D721Med (cell line): ENCODE results near the gene CCDC82.
"Not testable (repeated sequence)": the region's sequence is repeated elsewhere in the genome, so short reads cannot be mapped to it uniquely, and the experiment has no call there.

Experiments
- DNase-seq: peaks from one replicate; pipeline ENCODE4 v3.0.0; 2011; ENCODE audit warnings: low spot score; ENCODE audit not compliant: insufficient read length
- FAIRE-seq: peaks from 2 replicates; lab custom pipeline; 2011; peaks lifted over from hg19 to GRCh38; lab: Jason Lieb, UNC
- TF ChIP-seq, protein P1 (sequence below): IDR thresholded peaks from 2 replicates; pipeline ENCODE4 v1.5.1; 2012; ENCODE audit warnings: mild to moderate bottlenecking, control low read depth; ENCODE audit not compliant: insufficient read depth; ENCODE audit errors: missing control alignments

Gene CCDC82

DNA sequence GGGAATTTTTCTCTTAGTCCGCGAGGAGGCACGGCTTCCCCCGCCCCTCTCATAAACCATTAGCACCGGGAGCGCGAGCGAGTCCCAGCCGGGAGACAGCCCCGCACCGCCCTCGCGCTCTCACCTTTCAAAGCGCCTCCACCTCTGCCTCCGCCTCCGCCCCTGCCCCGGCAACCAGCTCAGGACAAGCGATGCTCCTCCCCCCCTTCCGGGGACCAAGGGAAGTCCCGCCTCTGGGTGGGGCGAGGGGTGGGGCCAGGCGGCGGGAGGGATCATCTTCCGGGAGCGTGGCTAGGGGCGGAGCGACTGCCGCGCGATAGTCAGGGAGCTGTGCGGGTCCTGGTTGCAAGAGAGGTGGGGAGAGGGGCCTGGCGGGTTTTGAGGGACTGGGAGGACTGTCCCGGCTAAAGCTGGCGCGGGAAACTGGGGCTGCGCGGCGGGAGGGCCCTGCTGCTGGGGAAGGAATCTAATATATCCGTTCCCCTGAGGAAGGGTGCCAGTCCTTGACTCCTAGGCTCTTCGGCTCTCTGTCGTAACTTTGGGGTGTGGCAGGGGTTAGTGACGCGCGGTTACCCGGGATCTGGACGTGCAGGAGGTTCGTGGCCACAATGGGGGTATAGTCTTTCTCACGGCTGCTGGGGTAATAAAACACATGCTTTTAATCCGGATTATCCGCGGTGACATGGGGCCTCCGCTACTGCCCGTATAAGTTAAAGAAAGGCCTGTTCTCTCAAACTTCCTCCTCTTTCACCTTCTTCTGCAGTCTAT lies at the start of gene CCDC82, which contains the start of gene JRKL:
Gene CCDC82 (minus strand): TSS at position 193 of the 768 bp plus-strand sequence. CDS start 5,165 bp downstream, outside the sequence.
Gene JRKL (plus strand): TSS at position 294 of the 768 bp plus-strand sequence. CDS start 637 bp downstream, outside the sequence.
- DNase-seq (peak; percentile 66), FAIRE-seq (no peak)
- TF ChIP-seq, protein P1, sequence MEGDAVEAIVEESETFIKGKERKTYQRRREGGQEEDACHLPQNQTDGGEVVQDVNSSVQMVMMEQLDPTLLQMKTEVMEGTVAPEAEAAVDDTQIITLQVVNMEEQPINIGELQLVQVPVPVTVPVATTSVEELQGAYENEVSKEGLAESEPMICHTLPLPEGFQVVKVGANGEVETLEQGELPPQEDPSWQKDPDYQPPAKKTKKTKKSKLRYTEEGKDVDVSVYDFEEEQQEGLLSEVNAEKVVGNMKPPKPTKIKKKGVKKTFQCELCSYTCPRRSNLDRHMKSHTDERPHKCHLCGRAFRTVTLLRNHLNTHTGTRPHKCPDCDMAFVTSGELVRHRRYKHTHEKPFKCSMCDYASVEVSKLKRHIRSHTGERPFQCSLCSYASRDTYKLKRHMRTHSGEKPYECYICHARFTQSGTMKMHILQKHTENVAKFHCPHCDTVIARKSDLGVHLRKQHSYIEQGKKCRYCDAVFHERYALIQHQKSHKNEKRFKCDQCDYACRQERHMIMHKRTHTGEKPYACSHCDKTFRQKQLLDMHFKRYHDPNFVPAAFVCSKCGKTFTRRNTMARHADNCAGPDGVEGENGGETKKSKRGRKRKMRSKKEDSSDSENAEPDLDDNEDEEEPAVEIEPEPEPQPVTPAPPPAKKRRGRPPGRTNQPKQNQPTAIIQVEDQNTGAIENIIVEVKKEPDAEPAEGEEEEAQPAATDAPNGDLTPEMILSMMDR = no peak

GRCh38 chr11:96432654-96433053 lies 42.9 kb upstream of the CCDC82 start:
- FAIRE-seq = not testable (repeated sequence)

GRCh38 chr11:96430668-96431067 lies 41.0 kb upstream of the CCDC82 start:
- FAIRE-seq (no peak), DNase-seq (no peak)
- TF ChIP-seq, protein P1 = no peak

More at GRCh38 chr11:96432654-96433053, 42.9 kb upstream of the CCDC82 start:
- not testable (repeated sequence) for DNase-seq

GRCh38 chr11:96424693-96425092 lies 35.0 kb upstream of the CCDC82 start:
- DNase-seq (no peak), FAIRE-seq (no peak)
- TF ChIP-seq, protein P1 = no peak

GRCh38 chr11:96413408-96413807 lies 23.7 kb upstream of the CCDC82 start:
- DNase-seq = no peak
- TF ChIP-seq, protein P1 = no peak
- FAIRE-seq = no peak

- DNase-seq = no peak
- TF ChIP-seq, protein P1 = no peak
- no peak for FAIRE-seq
Observed at GRCh38 chr11:96412761-96413381, 23.2 kb upstream of the CCDC82 start.

GRCh38 chr11:96411412-96411811 lies 21.7 kb upstream of the CCDC82 start:
- not testable (repeated sequence) for FAIRE-seq

GRCh38 chr11:96400697-96401096 lies 11.0 kb upstream of the CCDC82 start:
- FAIRE-seq (no peak), DNase-seq (no peak)
- TF ChIP-seq, protein P1 = no peak

More at GRCh38 chr11:96411412-96411811, 21.7 kb upstream of the CCDC82 start:
- not testable (repeated sequence) for DNase-seq
